Smooth muscle cell of the brain vasculature (primary cell): ENCODE results near the gene MAP10.

Experiments
- DNase-seq: peaks from one replicate; pipeline ENCODE4 v3.0.0-alpha.2; 2012; ENCODE audit warnings: low read depth, low spot score

The MAP10 gene

GRCh38 chr1:232795497-232796053, 9.6 kb upstream of the MAP10 start:
- DNase-seq = no peak

DNA sequence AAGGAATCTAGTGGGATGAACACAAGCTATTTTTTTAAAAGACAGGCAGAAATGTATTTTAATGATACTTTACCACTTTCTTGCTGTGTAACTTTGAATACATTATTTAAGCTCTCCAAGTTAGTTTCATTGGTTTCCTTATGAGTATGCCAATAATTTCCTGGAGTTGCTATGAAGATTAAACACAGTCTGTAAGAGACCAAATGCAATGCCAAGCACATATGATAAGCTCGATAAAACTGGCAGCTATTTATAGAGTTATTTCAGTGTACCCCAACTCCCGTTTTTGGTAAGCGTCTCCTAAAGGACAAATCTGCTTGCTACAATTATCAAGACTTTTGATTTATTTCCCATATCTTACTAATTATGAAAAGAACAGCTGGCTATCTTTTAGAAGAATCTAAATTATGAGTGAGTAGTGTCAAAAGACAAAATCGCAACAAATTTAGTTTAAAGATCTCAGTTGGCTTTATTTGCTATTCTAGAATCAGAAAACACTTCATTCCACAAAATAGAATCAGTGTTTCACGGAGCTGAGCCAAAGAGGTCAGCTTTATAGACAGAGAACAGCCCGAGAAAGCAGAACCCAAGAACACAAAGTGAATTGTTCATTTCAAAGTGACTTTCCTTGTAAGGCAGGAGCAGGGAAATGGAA, 7.2 kb upstream of the MAP10 start:
- DNase-seq = no peak

GRCh38 chr1:232798920-232799319, 6.3 kb upstream of the MAP10 start:
- no peak for DNase-seq

GRCh38 chr1:232806186-232806510, 932 bp downstream of the MAP10 start:
- DNase-seq = no peak

- no peak for DNase-seq
Observed at GRCh38 chr1:232810856-232811255, 5.6 kb downstream of the MAP10 start.

DNA sequence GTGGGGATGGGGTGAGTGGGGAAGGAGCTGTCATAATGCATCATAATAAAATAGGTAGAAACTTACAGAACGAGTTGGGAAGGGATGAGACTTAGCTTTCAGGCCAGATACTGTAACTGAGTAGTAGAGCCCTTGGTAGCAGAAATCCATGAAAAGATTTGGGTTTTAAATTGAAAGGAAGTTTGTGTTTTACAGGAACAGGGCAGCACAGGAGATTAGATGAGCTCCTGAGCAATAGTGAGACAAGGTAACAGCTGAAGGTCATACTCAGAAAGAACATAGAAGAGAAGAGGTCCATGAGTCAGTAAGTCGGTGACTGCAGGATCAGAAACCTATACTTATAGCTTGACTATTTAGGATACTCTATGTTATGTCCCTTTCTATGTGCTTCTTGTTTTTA, 7.3 kb downstream of the MAP10 start:
- no peak for DNase-seq

- DNase-seq = no peak
Observed at GRCh38 chr1:232813097-232813496, 7.9 kb downstream of the MAP10 start.

GRCh38 chr1:232813760-232814159, 8.5 kb downstream of the MAP10 start:
- no peak for DNase-seq

DNA sequence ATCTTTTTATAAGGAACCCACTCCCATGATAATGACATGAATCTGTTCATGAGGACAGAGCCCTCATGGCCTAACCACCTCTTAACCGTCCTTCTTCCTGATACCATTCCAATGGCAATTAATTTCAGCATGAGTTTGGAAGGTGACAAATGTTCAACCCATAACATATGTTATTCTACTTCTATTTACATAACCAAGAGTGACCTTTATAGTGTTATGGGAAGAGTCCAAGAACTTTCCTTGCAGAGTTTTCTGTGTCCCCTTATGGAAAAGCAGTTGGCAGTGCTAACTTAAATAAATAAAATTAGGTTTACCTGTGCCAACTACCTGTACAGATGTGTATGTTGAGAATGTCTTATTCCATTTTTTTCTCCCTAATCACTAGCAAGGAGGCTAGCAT, 11.1 kb downstream of the MAP10 start:
- DNase-seq = no peak

- DNase-seq = no peak
Observed at GRCh38 chr1:232818040-232818439, 12.8 kb downstream of the MAP10 start.

DNA sequence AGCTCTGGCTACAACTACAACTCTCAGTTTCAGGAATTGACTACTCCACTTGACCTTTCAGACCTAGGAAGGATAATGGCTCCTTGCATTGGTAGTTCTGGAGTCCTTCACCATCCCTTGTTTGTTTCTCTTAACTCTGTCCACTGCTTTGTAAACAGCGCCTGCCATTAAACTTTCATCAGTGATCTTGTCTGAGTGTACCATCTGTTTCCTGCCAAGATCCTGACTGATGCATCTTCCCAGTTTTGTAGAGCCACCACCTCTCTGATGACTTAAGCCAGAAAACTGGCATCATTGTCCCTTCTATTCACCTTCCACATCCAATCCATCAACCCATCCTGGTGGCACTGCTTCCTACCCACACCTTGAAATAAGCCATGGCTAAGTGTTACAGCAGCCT, 15.2 kb downstream of the MAP10 start:
- DNase-seq = no peak

GRCh38 chr1:232822530-232822929, 17.3 kb downstream of the MAP10 start:
- DNase-seq = no peak

DNA sequence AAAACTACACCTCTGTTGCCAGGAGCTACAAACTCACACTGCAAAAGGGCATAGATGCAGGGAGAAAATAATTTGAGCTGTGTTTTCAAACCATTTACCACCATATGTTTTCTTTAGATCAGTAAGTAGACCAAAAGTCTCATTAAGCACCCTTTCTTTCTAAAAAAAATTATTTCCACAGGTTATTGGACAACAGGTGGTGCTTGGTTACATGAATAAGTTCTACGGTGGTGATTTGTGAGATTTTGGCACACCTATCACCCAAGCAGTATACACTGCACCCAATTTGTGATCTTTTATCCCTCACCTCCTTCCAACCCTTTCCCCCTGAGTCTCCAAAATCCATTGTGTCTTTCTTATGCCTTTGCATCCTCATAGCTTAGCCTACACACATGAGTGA, 21.1 kb downstream of the MAP10 start:
- no peak for DNase-seq

DNA sequence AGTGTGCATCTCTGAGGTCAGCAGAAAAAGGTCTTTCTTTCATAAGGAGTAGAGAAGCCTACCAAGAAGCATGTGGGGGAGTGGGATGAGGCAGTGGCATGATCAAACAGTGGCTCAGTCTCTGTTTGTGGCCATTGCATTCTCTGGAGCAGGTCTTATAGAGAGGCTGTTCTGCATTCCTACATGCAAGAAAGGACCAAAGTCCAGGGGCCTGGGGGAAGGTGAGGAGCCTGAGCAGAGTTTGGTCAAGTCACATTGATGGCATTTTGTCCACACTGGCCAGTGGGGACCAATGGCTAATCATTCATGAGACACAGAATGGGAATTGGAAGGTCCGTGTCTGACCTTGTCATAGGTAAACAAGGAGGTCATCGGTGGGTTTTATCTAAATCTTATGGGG, 25.4 kb downstream of the MAP10 start:
- no peak for DNase-seq

GRCh38 chr1:232831895-232832294, 26.7 kb downstream of the MAP10 start:
- DNase-seq = no peak

- DNase-seq = no peak
Observed at GRCh38 chr1:232834066-232834465, 28.9 kb downstream of the MAP10 start.

DNA sequence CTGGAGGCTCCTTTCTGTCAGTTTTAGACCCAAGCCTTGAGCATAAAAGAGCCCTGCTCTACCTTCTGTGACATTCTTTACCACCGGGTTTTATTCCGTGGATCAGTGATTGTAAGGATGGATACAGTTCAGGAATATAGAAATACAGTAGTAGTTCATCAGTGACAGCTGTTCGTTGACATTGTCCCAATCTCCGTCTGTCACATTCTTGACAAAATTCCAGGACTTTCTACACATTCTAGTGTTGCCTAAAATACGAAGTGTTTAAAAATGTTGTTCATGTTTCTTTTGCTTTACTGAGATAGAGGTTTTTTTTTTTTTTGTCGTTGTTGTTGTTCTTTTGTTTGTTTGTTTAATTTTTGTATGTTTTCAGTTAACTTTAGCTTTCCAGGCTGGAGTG, 29.9 kb downstream of the MAP10 start:
- no peak for DNase-seq

GRCh38 chr1:232837087-232837486, 31.9 kb downstream of the MAP10 start:
- DNase-seq = no peak

- DNase-seq = no peak
Observed at GRCh38 chr1:232841823-232842565, 36.8 kb downstream of the MAP10 start.

- DNase-seq = no peak
Observed at GRCh38 chr1:232844791-232845190, 39.6 kb downstream of the MAP10 start.

- no peak for DNase-seq
Observed at GRCh38 chr1:232845406-232845955, 40.3 kb downstream of the MAP10 start.

GRCh38 chr1:232851532-232851931, 46.3 kb downstream of the MAP10 start:
- DNase-seq = no peak
